ENCODE measurements around the gene MTURN. TPM values are rescaled to one million over a fixed set of nuclear protein-coding genes. Genes with fewer than 3 reads are reported as not detected.

The MTURN gene
- total and polyA plus RNA-seq, 10 of the 15 experiments (the other 5 are each of a cell fraction or from before 2014, with no cell fraction given), result 0.52 to 5.0 (median 3.3) TPM

DNA sequence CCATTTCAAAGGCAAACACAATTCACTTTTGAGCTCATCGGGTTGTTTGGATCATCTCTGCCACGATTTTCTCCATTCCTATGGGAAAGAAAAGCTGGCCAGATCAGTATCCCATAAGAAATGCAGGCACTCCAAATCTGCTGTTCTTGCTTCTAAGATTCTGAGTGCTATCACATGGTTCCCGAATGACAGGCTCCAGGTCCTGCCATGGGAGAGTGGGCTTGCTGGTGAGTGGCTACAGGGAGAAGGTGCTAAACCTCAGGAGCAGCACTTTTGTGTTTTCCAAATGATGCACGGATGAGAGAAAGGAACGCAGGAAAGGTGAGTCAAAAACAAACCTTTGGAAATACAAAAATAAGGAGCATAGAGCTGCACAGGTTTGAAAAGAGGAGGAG is 32.1 kb downstream of the MTURN start:
- no peaks in the 10 kb centered on the region for H3K36me3 ChIP-seq (ENCODE audit: control insufficient read depth in 2 of 2, insufficient read depth in 2 of 2, low read length in 1 of 2)
- intact Hi-C loops (cut with micrococcal nuclease; ENCODE audit: unreplicated experiment) (no loop called here), in situ Hi-C loops (cut with MboI) (no loop called here)
- peaks cover 21% of the 10 kb centered on the region for H3K4me1 ChIP-seq (ENCODE audit: control insufficient read depth, insufficient read depth, low read length)
- H4K20me1 ChIP-seq (ENCODE audit: control insufficient read depth, insufficient read depth), result no peaks in the 10 kb centered on the region
- DNase-seq (ENCODE audit: low read depth, low spot score) (no peak), FAIRE-seq (no peak), ATAC-seq (no peak)
- H3K27ac ChIP-seq (ENCODE audit: control insufficient read depth, insufficient read depth), result no peak overlapping the region
- no peak overlapping the region for H3K4me2 ChIP-seq (ENCODE audit: control insufficient read depth, insufficient read depth)
- SMC1A ChIA-PET (ENCODE audit: uncharacterized antibody, unreplicated experiment), result interaction anchor here (1.3 to 9.4 kb wide), 7 partner anchors 12 to 341 kb away, joined by 3 to 148 read pairs (median 9); no protein-coding TSS in a partner anchor
- RAD21 ChIA-PET (ENCODE audit: unreplicated experiment), result interaction anchor here (0.9 to 4.4 kb wide), 5 partner anchors 13 to 186 kb away, joined by 3 to 42 read pairs (median 3); partner anchors contain the start of gene ZNRF2
- POLR2A ChIA-PET, result interaction anchor here (1.9 kb wide), 1 partner anchor 11 kb away, joined by 6 read pairs; no protein-coding TSS in a partner anchor
- H2AFZ ChIP-seq (ENCODE audit: control insufficient read depth, low read depth, low read length), result no peak overlapping the region
- no peaks in the 10 kb centered on the region for H3K79me2 ChIP-seq (ENCODE audit: control insufficient read depth, insufficient read depth, low read length)
- CTCF ChIA-PET, result interaction anchor here (0.6 to 1.9 kb wide), 14 partner anchors 12 to 397 kb away, joined by 3 to 17 read pairs (median 4); no protein-coding TSS in a partner anchor
- no TSS peak for BruUV-seq (replicated peaks)
- no peak overlapping the region for H3K9ac ChIP-seq (ENCODE audit: control insufficient read depth, insufficient read depth, low read length)
- H3K27me3 ChIP-seq (replicated peaks in 1 of 2; ENCODE audit: control insufficient read depth in 2 of 2, insufficient read depth in 2 of 2, low read length in 1 of 2), result no peaks in the 10 kb centered on the region
- no peaks in the 10 kb centered on the region for H3K9me3 ChIP-seq (replicated peaks; ENCODE audit: control insufficient read depth, insufficient read depth, low read length)
- WGBS (ENCODE audit: insufficient coverage, insufficient replicate concordance, low lambda C conversion rate, missing lambda C conversion rate), result 74% methylated on average over 5 of the region's 5 CpGs
- H3K4me3 ChIP-seq, result no peak overlapping the region
- TF ChIP-seq, protein P1, sequence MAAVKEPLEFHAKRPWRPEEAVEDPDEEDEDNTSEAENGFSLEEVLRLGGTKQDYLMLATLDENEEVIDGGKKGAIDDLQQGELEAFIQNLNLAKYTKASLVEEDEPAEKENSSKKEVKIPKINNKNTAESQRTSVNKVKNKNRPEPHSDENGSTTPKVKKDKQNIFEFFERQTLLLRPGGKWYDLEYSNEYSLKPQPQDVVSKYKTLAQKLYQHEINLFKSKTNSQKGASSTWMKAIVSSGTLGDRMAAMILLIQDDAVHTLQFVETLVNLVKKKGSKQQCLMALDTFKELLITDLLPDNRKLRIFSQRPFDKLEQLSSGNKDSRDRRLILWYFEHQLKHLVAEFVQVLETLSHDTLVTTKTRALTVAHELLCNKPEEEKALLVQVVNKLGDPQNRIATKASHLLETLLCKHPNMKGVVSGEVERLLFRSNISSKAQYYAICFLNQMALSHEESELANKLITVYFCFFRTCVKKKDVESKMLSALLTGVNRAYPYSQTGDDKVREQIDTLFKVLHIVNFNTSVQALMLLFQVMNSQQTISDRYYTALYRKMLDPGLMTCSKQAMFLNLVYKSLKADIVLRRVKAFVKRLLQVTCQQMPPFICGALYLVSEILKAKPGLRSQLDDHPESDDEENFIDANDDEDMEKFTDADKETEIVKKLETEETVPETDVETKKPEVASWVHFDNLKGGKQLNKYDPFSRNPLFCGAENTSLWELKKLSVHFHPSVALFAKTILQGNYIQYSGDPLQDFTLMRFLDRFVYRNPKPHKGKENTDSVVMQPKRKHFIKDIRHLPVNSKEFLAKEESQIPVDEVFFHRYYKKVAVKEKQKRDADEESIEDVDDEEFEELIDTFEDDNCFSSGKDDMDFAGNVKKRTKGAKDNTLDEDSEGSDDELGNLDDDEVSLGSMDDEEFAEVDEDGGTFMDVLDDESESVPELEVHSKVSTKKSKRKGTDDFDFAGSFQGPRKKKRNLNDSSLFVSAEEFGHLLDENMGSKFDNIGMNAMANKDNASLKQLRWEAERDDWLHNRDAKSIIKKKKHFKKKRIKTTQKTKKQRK (IDR thresholded peaks at IDR 0.05; ENCODE audit: low read depth, low read length), result no peak
- no peak for TF ChIP-seq NBN (IDR thresholded peaks at IDR 0.05)
- TF ChIP-seq, protein P2, sequence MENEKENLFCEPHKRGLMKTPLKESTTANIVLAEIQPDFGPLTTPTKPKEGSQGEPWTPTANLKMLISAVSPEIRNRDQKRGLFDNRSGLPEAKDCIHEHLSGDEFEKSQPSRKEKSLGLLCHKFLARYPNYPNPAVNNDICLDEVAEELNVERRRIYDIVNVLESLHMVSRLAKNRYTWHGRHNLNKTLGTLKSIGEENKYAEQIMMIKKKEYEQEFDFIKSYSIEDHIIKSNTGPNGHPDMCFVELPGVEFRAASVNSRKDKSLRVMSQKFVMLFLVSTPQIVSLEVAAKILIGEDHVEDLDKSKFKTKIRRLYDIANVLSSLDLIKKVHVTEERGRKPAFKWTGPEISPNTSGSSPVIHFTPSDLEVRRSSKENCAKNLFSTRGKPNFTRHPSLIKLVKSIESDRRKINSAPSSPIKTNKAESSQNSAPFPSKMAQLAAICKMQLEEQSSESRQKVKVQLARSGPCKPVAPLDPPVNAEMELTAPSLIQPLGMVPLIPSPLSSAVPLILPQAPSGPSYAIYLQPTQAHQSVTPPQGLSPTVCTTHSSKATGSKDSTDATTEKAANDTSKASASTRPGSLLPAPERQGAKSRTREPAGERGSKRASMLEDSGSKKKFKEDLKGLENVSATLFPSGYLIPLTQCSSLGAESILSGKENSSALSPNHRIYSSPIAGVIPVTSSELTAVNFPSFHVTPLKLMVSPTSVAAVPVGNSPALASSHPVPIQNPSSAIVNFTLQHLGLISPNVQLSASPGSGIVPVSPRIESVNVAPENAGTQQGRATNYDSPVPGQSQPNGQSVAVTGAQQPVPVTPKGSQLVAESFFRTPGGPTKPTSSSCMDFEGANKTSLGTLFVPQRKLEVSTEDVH (IDR thresholded peaks at IDR 0.05; ENCODE audit: low read depth, partially characterized antibody), result no peak
- TF ChIP-seq, protein P3, sequence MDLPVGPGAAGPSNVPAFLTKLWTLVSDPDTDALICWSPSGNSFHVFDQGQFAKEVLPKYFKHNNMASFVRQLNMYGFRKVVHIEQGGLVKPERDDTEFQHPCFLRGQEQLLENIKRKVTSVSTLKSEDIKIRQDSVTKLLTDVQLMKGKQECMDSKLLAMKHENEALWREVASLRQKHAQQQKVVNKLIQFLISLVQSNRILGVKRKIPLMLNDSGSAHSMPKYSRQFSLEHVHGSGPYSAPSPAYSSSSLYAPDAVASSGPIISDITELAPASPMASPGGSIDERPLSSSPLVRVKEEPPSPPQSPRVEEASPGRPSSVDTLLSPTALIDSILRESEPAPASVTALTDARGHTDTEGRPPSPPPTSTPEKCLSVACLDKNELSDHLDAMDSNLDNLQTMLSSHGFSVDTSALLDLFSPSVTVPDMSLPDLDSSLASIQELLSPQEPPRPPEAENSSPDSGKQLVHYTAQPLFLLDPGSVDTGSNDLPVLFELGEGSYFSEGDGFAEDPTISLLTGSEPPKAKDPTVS (IDR thresholded peaks at IDR 0.05; ENCODE audit: low read depth, low read length), result no peak
- TF ChIP-seq EZH2 (IDR thresholded peaks at IDR 0.05; ENCODE audit: borderline replicate concordance, control insufficient read depth, low read depth, low read length), result no peak
- TF ChIP-seq, protein P4, sequence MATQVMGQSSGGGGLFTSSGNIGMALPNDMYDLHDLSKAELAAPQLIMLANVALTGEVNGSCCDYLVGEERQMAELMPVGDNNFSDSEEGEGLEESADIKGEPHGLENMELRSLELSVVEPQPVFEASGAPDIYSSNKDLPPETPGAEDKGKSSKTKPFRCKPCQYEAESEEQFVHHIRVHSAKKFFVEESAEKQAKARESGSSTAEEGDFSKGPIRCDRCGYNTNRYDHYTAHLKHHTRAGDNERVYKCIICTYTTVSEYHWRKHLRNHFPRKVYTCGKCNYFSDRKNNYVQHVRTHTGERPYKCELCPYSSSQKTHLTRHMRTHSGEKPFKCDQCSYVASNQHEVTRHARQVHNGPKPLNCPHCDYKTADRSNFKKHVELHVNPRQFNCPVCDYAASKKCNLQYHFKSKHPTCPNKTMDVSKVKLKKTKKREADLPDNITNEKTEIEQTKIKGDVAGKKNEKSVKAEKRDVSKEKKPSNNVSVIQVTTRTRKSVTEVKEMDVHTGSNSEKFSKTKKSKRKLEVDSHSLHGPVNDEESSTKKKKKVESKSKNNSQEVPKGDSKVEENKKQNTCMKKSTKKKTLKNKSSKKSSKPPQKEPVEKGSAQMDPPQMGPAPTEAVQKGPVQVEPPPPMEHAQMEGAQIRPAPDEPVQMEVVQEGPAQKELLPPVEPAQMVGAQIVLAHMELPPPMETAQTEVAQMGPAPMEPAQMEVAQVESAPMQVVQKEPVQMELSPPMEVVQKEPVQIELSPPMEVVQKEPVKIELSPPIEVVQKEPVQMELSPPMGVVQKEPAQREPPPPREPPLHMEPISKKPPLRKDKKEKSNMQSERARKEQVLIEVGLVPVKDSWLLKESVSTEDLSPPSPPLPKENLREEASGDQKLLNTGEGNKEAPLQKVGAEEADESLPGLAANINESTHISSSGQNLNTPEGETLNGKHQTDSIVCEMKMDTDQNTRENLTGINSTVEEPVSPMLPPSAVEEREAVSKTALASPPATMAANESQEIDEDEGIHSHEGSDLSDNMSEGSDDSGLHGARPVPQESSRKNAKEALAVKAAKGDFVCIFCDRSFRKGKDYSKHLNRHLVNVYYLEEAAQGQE (IDR thresholded peaks at IDR 0.05; ENCODE audit: low read depth, low read length), result no peak
- no peak for TF ChIP-seq ZNF217 (IDR thresholded peaks at IDR 0.05)
- no peak for TF ChIP-seq POLR2AphosphoS2 (IDR thresholded peaks at IDR 0.05; ENCODE audit: low read depth, low read length)
- no peak for TF ChIP-seq ETV6 (conservative IDR thresholded peaks at IDR 0.05 in 1 of 2, IDR thresholded peaks at IDR 0.05 in 1 of 2; ENCODE audit: borderline replicate concordance in 1 of 2, low read depth in 1 of 2)
- no peak for TF ChIP-seq MTA3 (IDR thresholded peaks at IDR 0.05; ENCODE audit: borderline replicate concordance, low read length)
- TF ChIP-seq STAT1 (conservative IDR thresholded peaks at IDR 0.05), result no peak
- TF ChIP-seq IKZF2 (IDR thresholded peaks at IDR 0.05), result no peak
- no peak for TF ChIP-seq SREBF2 (IDR thresholded peaks at IDR 0.05; ENCODE audit: low read length)

Data from GM12878 (cell line).